HEK293 (cell line): ENCODE results near the gene SP9.

ENCODE experiments used
- ATF2 ChIP-seq: fragments of 450-650 bp; formaldehyde crosslinking; IDR thresholded peaks from 2 replicates; pipeline ENCODE4 v1.5.1; 2016; ENCODE audit warnings: missing biosample characterization, missing genetic modification characterization, low read depth
- BCL11A ChIP-seq: fragments of 450-650 bp; formaldehyde crosslinking; IDR thresholded peaks from 2 replicates; pipeline ENCODE4 v1.5.1; 2016; ENCODE audit warnings: low read depth, missing biosample characterization, missing genetic modification characterization
- KLF16 ChIP-seq: fragments of 450-650 bp; formaldehyde crosslinking; IDR thresholded peaks from 2 replicates; pipeline ENCODE4 v1.5.1; 2017; ENCODE audit warnings: missing biosample characterization, missing genetic modification characterization
- MYNN ChIP-seq: fragments of 450-650 bp; formaldehyde crosslinking; IDR thresholded peaks from 2 replicates; pipeline ENCODE4 v1.5.1; 2016; ENCODE audit warnings: missing biosample characterization, missing genetic modification characterization, borderline replicate concordance
- YY1 ChIP-seq: fragments of 450-650 bp; formaldehyde crosslinking; IDR thresholded peaks from 2 replicates; pipeline ENCODE4 v1.5.1; 2018; ENCODE audit warnings: missing biosample characterization, missing genetic modification characterization
- ZNF132 ChIP-seq: fragments of 450-650 bp; formaldehyde crosslinking; IDR thresholded peaks from 2 replicates; pipeline ENCODE4 v1.5.1; 2017; ENCODE audit warnings: missing biosample characterization, missing genetic modification characterization, borderline replicate concordance
- ZNF19 ChIP-seq: fragments of 450-650 bp; formaldehyde crosslinking; IDR thresholded peaks from 2 replicates; pipeline ENCODE4; 2016; ENCODE audit warnings: missing biosample characterization, missing genetic modification characterization, low read depth
- ZNF274 ChIP-seq, 2 experiments: fragments of 200-500 bp in 1 of 2; fragments of 450-650 bp in 1 of 2; sonication (Bioruptor generic) in 1 of 2; formaldehyde crosslinking in 1 of 2; IDR thresholded peaks; 2 replicates each; pipeline versions ENCODE4 v1.5.1 to v1.6.1; 2014 to 2016; ENCODE audit warnings: borderline replicate concordance in 1 of 2, inconsistent platforms in 1 of 2, low read length in 1 of 2, missing biosample characterization in 1 of 2, missing genetic modification characterization in 1 of 2
- ZNF792 ChIP-seq: fragments of 450-650 bp; formaldehyde crosslinking; IDR thresholded peaks from 2 replicates; pipeline ENCODE4 v1.5.1; 2016; ENCODE audit warnings: missing biosample characterization, missing genetic modification characterization
- TF ChIP-seq, protein P1 (sequence below): fragments of 450-650 bp; formaldehyde crosslinking; IDR thresholded peaks from 2 replicates; pipeline ENCODE4 v1.5.1; 2016; ENCODE audit warnings: missing biosample characterization, missing genetic modification characterization
- TF ChIP-seq, protein P2 (sequence below): fragments of 450-650 bp; formaldehyde crosslinking; IDR thresholded peaks from 2 replicates; pipeline ENCODE4 v1.5.1; 2016; ENCODE audit warnings: missing biosample characterization, missing genetic modification characterization
- TF ChIP-seq, protein P3 (sequence below): fragments of 450-650 bp; formaldehyde crosslinking; IDR thresholded peaks from 2 replicates; pipeline ENCODE4 v1.5.1; 2016; ENCODE audit warnings: missing biosample characterization, missing genetic modification characterization

DNA sequence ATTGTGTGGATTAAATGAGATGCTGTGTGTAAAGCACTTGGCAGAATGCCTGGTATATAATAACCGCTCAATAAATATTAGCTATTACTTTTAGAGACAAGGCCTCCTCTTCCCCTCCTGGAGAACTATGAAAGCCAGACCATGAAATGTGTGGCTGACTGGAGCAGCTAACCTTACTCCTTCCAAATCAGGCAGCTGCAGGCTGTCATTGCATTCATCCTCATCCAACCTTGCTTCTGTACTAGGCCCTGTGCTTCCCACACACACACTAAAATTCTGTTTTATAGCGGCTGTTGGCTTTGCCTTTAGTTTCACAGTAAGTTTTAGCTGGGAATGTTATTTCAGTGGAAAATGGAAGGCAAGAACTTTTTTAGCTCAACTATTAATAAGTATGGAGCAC is 10.2 kb upstream of the SP9 start:
- TF ChIP-seq ZNF274 (IDR thresholded peaks at IDR 0.05; ENCODE audit: low read length) = no peak
- no peak for TF ChIP-seq ZNF274 (tag by site-specific recombination; IDR thresholded peaks at IDR 0.05; ENCODE audit: borderline replicate concordance)
- TF ChIP-seq YY1 (tag by site-specific recombination) = no peak
- TF ChIP-seq, protein P1, sequence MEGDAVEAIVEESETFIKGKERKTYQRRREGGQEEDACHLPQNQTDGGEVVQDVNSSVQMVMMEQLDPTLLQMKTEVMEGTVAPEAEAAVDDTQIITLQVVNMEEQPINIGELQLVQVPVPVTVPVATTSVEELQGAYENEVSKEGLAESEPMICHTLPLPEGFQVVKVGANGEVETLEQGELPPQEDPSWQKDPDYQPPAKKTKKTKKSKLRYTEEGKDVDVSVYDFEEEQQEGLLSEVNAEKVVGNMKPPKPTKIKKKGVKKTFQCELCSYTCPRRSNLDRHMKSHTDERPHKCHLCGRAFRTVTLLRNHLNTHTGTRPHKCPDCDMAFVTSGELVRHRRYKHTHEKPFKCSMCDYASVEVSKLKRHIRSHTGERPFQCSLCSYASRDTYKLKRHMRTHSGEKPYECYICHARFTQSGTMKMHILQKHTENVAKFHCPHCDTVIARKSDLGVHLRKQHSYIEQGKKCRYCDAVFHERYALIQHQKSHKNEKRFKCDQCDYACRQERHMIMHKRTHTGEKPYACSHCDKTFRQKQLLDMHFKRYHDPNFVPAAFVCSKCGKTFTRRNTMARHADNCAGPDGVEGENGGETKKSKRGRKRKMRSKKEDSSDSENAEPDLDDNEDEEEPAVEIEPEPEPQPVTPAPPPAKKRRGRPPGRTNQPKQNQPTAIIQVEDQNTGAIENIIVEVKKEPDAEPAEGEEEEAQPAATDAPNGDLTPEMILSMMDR (tag by site-specific recombination) = no peak
- TF ChIP-seq, protein P2, sequence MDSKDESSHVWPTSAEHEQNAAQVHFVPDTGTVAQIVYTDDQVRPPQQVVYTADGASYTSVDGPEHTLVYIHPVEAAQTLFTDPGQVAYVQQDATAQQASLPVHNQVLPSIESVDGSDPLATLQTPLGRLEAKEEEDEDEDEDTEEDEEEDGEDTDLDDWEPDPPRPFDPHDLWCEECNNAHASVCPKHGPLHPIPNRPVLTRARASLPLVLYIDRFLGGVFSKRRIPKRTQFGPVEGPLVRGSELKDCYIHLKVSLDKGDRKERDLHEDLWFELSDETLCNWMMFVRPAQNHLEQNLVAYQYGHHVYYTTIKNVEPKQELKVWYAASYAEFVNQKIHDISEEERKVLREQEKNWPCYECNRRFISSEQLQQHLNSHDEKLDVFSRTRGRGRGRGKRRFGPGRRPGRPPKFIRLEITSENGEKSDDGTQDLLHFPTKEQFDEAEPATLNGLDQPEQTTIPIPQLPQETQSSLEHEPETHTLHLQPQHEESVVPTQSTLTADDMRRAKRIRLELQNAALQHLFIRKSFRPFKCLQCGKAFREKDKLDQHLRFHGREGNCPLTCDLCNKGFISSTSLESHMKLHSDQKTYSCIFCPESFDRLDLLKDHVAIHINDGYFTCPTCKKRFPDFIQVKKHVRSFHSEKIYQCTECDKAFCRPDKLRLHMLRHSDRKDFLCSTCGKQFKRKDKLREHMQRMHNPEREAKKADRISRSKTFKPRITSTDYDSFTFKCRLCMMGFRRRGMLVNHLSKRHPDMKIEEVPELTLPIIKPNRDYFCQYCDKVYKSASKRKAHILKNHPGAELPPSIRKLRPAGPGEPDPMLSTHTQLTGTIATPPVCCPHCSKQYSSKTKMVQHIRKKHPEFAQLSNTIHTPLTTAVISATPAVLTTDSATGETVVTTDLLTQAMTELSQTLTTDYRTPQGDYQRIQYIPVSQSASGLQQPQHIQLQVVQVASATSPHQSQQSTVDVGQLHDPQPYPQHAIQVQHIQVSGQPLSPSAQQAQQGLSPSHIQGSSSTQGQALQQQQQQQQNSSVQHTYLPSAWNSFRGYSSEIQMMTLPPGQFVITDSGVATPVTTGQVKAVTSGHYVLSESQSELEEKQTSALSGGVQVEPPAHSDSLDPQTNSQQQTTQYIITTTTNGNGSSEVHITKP (tag by site-specific recombination) = no peak
- no peak for TF ChIP-seq ATF2 (tag by site-specific recombination)
- no peak for TF ChIP-seq MYNN (tag by site-specific recombination)
- no peak for TF ChIP-seq BCL11A
- TF ChIP-seq ZNF19 (tag by site-specific recombination) = no peak
- no peak for TF ChIP-seq ZNF792 (tag by site-specific recombination)
- TF ChIP-seq ZNF132 (tag by site-specific recombination) = no peak
- no peak for TF ChIP-seq KLF16 (tag by site-specific recombination)
- TF ChIP-seq, protein P3, sequence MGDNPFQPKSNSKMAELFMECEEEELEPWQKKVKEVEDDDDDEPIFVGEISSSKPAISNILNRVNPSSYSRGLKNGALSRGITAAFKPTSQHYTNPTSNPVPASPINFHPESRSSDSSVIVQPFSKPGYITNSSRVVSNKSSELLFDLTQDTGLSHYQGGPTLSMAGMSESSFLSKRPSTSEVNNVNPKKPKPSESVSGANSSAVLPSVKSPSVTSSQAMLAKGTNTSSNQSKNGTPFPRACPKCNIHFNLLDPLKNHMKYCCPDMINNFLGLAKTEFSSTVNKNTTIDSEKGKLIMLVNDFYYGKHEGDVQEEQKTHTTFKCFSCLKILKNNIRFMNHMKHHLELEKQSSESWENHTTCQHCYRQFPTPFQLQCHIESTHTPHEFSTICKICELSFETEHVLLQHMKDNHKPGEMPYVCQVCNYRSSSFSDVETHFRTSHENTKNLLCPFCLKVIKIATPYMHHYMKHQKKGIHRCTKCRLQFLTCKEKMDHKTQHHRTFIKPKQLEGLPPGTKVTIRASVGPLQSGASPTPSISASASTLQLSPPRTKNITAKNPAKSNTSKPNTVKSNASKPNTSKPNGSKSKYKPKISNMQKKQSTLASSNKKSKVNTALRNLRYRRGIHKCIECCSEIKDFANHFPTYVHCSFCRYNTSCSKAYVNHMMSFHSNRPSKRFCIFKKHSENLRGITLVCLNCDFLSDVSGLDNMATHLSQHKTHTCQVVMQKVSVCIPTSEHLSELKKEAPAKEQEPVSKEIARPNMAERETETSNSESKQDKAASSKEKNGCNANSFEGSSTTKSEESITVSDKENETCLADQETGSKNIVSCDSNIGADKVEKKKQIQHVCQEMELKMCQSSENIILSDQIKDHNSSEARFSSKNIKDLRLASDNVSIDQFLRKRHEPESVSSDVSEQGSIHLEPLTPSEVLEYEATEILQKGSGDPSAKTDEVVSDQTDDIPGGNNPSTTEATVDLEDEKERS (tag by site-specific recombination) = no peak
